KMS-11 (cell line): ENCODE measurements around the gene PARL.

ENCODE experiments used
- H2AFZ ChIP-seq: fragments of 200-600 bp; sonication (generic); 2 replicates; pipeline ENCODE4 v1.6.1; 2016; ENCODE audit warnings: antibody characterized with exemption, mixed run types, low read depth
- H3K27ac ChIP-seq: fragments of 200-600 bp; sonication (generic); 2 replicates; pipeline ENCODE4 v1.6.1; 2016; ENCODE audit warnings: mild to moderate bottlenecking, mixed run types
- H3K27me3 ChIP-seq: fragments of 200-600 bp; sonication (generic); 2 replicates; pipeline ENCODE4 v1.6.1; 2017; ENCODE audit warnings: mild to moderate bottlenecking, low read depth, mixed run types, moderate library complexity; ENCODE audit not compliant: insufficient read depth
- H3K36me3 ChIP-seq: fragments of 200-600 bp; sonication (generic); 2 replicates; pipeline ENCODE4 v1.6.1; 2017; ENCODE audit warnings: mild to moderate bottlenecking, mixed run types; ENCODE audit not compliant: insufficient read depth
- H3K4me1 ChIP-seq: fragments of 200-600 bp; sonication (generic); 2 replicates; pipeline ENCODE4 v1.6.1; 2016; ENCODE audit warnings: mild to moderate bottlenecking, low read depth, mixed run types; ENCODE audit not compliant: poor library complexity, severe bottlenecking
- H3K4me2 ChIP-seq: fragments of 200-600 bp; sonication (generic); 2 replicates; pipeline ENCODE4 v1.7.0; 2016; ENCODE audit warnings: mild to moderate bottlenecking, mixed run types
- H3K4me3 ChIP-seq: fragments of 200-600 bp; sonication (generic); IDR thresholded peaks from 2 replicates; pipeline ENCODE4 v1.6.1; 2017; ENCODE audit warnings: low read depth, low read length, mixed read lengths; ENCODE audit not compliant: insufficient read depth
- H3K79me2 ChIP-seq: fragments of 200-600 bp; sonication (generic); 2 replicates; pipeline ENCODE4 v1.6.1; 2016; ENCODE audit warnings: low read depth, mixed run types; ENCODE audit not compliant: insufficient read depth
- H3K9ac ChIP-seq: fragments of 200-600 bp; sonication (generic); 2 replicates; pipeline ENCODE4 v1.6.1; 2016; ENCODE audit warnings: mild to moderate bottlenecking, mixed run types
- H4K20me1 ChIP-seq: fragments of 200-600 bp; sonication (generic); 2 replicates; pipeline ENCODE4 v1.6.1; 2016; ENCODE audit warnings: mild to moderate bottlenecking, mixed run types; ENCODE audit not compliant: insufficient read depth
- CTCF ChIP-seq: fragments of 200-600 bp; sonication (generic); conservative IDR thresholded peaks from 2 replicates; pipeline ENCODE4 v1.6.1; 2017; ENCODE audit warnings: low read depth, mild to moderate bottlenecking, antibody characterized with exemption, low read length, moderate library complexity, mixed read lengths

The PARL gene

DNA sequence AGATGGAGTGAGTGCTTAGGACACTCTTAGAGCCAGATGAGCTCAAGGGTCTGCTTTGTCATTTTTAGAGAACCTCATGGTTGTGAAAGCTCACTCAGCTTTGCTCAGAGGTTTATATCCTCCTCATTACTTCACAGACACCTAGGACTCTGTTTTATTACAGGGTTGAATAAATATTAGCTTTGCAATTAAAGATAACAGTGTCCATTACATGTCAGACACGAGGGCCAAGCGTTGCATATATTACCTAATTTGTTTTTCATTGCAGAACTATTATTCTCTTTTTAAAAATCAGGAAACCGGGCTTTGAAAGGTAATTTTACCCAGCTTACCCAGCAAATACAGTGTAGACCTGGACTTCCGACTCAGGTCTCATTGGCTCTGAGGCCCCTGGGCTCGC, 75.4 kb downstream of the PARL start:
- H3K27me3 ChIP-seq, result no peaks in the 10 kb centered on the region
- H4K20me1 ChIP-seq, result no peaks in the 10 kb centered on the region
- H3K36me3 ChIP-seq, result peaks cover 12% of the 10 kb centered on the region; the same call in 1 of the 2 replicates
- no peaks in the 10 kb centered on the region for H3K79me2 ChIP-seq
- no peak overlapping the region for H3K9ac ChIP-seq
- no peak overlapping the region for H3K27ac ChIP-seq
- H3K4me3 ChIP-seq, result no peak overlapping the region
- no peak overlapping the region for H3K4me2 ChIP-seq
- no peak for TF ChIP-seq CTCF
- H2AFZ ChIP-seq, result no peak overlapping the region
- H3K4me1 ChIP-seq, result no peaks in the 10 kb centered on the region

DNA sequence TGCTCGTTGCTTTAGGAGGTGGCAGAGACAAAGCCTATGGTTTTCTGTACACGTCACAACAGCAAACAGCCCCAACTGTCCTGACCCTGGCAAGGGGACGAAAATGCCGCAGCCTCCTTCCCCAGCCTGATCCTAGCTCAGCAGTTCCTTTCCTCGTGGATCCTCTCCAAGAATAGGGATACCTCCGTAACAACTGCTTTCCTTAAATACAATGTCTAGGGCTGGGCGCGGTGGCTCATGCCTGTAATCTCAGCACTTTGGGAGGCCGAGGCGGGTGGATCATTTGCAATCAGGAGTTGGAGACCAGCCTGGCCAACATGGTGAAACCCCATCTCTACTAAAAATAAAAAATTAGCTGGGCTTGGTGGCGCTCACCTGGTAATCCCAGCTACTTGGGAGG, 76.3 kb downstream of the PARL start:
- no peaks in the 10 kb centered on the region for H3K4me1 ChIP-seq
- H3K27me3 ChIP-seq, result no peaks in the 10 kb centered on the region
- TF ChIP-seq CTCF, result no peak
- no peak overlapping the region for H3K4me2 ChIP-seq
- no peak overlapping the region for H3K4me3 ChIP-seq
- H4K20me1 ChIP-seq, result no peaks in the 10 kb centered on the region
- no peak overlapping the region for H3K27ac ChIP-seq
- 0 out of 2 replicates have a peak, but pooled peaks cover 12% of the 10 kb centered on the region for H3K36me3 ChIP-seq
- no peak overlapping the region for H2AFZ ChIP-seq
- no peaks in the 10 kb centered on the region for H3K79me2 ChIP-seq
- H3K9ac ChIP-seq, result no peak overlapping the region

DNA sequence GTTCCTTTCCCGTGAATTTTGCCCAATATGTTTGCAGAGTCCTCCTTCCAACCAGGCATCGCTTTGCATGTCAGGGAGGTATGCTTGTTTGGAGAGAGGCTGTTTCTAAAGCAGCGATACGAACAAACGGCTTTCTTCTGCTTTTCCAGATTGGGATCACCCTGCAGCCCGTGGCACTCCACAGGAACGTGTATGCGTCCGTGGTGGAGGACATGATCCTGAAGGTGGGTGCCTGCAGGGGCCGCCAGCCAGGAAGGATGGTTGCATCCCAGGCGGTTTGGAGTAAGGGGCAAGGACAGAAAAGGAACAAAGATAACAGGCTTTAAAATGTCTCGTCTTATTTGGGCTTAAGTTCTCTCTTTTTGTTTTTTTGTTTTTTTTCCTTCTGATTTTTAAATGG, 76.8 kb downstream of the PARL start:
- Histone ChIP-seq H3K4me3 (no peak overlapping the region), H3K9ac (no peak overlapping the region), H2AFZ (no peak overlapping the region), H3K79me2 (no peaks in the 10 kb centered on the region), H3K27ac (no peak overlapping the region), H3K4me1 (no peaks in the 10 kb centered on the region), H4K20me1 (no peaks in the 10 kb centered on the region), H3K36me3 (0 out of 2 replicates have a peak, but pooled peaks cover 12% of the 10 kb centered on the region), H3K27me3 (no peaks in the 10 kb centered on the region), H3K4me2 (no peak overlapping the region)
- TF ChIP-seq CTCF, result no peak

DNA sequence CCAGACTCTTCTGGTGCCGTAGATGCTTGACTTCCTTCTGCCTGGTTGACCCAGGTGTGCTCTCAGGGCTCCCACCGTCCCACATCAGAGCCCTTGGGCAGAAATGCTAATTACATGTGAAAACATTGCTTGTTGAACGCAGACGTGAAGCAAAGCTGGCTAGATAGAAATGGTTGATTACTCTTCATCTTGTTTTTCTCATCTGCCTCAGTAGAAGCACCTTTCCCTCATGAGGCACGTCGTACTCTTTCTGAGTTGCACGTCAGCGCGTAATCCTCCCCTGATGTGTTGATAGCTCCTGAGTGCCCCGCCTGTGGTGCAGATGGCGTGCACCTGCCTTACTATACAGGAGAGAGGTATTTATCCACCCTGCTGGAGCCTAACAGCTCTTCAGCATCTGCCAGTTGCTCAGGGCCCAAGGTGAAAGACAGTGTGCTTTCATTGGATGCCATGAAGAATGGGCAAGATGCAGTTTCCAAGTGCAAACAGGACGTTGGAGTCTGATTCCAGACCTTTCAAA, 77.4 kb downstream of the PARL start:
- H3K27me3 ChIP-seq, result no peaks in the 10 kb centered on the region
- H3K79me2 ChIP-seq, result no peaks in the 10 kb centered on the region
- no peak overlapping the region for H3K9ac ChIP-seq
- no peak for TF ChIP-seq CTCF
- 0 out of 2 replicates have a peak, but pooled peaks cover 12% of the 10 kb centered on the region for H3K36me3 ChIP-seq
- no peaks in the 10 kb centered on the region for H4K20me1 ChIP-seq
- no peak overlapping the region for H3K4me3 ChIP-seq
- no peak overlapping the region for H2AFZ ChIP-seq
- no peak overlapping the region for H3K4me2 ChIP-seq
- no peaks in the 10 kb centered on the region for H3K4me1 ChIP-seq
- no peak overlapping the region for H3K27ac ChIP-seq
